Measurements from ENCODE around the gene PTGR3.

DNA sequence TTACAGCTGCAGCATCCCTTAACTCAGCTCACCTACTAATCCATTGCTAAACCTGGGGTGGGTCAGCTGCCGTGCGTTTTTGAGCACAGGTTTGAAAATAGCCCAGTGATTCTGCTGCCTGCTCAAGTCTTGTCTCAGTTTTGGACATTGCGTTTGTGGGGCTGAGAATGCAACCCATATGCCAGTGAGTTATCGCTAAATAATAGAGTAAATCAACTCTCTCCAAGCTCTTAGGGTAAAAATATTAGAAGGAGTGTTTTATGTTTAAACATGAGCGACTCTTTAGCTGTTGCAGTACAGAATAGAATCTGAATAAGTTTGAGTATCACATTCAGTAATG is 3.8 kb upstream of the PTGR3 start:
- TF ChIP-seq, protein P1, sequence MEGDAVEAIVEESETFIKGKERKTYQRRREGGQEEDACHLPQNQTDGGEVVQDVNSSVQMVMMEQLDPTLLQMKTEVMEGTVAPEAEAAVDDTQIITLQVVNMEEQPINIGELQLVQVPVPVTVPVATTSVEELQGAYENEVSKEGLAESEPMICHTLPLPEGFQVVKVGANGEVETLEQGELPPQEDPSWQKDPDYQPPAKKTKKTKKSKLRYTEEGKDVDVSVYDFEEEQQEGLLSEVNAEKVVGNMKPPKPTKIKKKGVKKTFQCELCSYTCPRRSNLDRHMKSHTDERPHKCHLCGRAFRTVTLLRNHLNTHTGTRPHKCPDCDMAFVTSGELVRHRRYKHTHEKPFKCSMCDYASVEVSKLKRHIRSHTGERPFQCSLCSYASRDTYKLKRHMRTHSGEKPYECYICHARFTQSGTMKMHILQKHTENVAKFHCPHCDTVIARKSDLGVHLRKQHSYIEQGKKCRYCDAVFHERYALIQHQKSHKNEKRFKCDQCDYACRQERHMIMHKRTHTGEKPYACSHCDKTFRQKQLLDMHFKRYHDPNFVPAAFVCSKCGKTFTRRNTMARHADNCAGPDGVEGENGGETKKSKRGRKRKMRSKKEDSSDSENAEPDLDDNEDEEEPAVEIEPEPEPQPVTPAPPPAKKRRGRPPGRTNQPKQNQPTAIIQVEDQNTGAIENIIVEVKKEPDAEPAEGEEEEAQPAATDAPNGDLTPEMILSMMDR (IDR thresholded peaks at IDR 0.05 in 8 of 11, conservative IDR thresholded peaks at IDR 0.05 in 3 of 11), result no peak
- no peak for TF ChIP-seq POLR2A (IDR thresholded peaks at IDR 0.05)
- TF ChIP-seq POLR2AphosphoS5 (IDR thresholded peaks at IDR 0.05), result no peak
